Islet precursor cell (in vitro differentiated cells): Measurements from ENCODE around the gene ARMH1.
A peak's percentile ranks its signal among the peaks of the same experiment; 100 is the strongest.
"Not testable (repeated sequence)": the region's sequence is repeated elsewhere in the genome, so short reads cannot be mapped to it uniquely, and the experiment has no call there.

Source experiments
- DNase-seq: peaks from one replicate; pipeline ENCODE4 v3.0.0-alpha.2; 2018

Gene ARMH1

GRCh38 chr1:44695671-44696070 is 21.2 kb downstream of the ARMH1 start:
- no peak for DNase-seq

DNA sequence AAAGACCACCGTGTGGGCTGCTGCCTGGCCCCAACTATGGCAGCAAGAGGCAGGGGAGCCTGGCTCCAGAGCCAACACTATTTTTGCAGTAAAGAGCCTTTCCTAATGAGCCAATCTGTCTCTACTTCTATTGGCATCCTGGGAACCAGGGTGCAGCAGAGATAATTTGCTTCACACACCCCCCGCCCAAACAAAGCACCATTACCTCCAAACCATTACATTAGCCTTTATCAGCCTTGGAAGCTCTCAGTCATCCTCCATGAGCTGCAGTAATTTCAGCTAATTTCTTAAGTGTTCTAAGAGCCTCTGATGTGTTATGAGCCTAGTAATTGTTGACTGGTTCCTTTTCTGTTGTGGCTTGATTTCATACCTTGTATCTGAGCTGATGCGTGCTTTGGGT is 21.6 kb downstream of the ARMH1 start:
- DNase-seq = no peak

DNA sequence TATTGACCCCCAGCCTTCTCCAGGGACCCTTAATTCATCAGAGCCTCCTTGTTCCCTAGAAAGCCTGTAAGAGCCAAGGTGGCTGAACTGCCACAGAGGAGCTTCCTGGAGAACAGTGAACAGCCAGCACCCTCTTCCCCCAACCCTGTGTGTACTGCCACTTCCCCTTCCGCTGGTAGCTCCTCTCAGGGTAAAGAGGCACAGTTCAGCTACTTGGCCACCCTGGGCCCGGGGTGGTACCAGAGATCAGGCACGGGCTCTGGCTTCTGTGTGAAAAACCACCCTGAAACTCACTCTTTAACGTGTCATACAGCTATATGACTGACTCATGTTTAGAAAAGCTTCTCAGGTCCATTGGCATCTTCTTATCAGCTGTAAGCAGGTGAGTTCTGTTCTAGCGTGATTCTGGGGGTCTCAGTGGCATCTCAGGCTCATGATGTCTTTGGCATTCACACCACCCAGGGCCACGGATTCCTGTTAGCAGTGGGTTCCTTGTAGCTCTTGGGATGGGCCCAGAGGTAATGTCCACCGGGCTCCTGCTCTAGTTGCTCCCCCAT is 22.4 kb downstream of the ARMH1 start:
- DNase-seq = no peak

GRCh38 chr1:44698138-44698537 is 23.6 kb downstream of the ARMH1 start:
- no peak for DNase-seq

- DNase-seq = not testable (repeated sequence)
Observed at GRCh38 chr1:44699375-44699774, 24.9 kb downstream of the ARMH1 start.

DNA sequence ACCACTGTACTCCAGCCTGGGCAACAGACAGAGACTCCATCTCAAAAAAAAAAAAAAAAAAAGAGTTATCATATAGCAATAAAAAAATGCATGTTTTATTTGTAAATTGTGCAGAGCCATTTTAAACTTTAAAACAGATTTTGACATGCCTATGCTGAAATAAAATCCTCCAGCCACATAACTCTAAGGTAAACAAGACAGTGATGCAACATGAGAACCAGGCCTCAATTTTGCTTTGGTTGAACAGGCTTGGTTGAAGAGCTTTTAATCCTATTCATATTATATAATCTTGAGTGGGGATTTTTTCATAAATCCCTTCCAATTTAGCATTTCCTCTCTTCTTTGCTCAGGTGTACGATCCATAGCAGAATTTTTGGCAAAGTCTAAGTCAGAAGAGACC is 26.1 kb downstream of the ARMH1 start:
- DNase-seq = no peak

- DNase-seq = no peak
Observed at GRCh38 chr1:44701141-44701573, 26.6 kb downstream of the ARMH1 start.

DNA sequence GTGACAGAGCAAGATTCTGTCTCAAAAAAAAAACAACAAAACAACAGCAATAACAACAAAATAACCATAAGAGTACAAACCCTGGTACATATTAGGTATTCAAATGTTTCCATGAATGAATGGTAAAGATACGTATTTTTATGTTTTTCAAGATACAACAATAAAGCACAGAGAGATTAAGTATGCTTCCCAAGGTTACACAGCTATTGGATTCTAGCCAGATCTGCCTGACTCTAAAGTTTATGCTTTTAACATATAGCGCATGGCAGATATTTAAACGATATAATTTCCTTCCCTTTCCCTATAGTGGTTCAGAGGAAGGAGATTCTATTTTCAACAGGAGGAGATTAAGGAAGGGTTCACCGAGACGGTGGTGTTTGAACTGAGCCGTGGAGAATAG is 31.0 kb downstream of the ARMH1 start:
- DNase-seq = no peak

DNA sequence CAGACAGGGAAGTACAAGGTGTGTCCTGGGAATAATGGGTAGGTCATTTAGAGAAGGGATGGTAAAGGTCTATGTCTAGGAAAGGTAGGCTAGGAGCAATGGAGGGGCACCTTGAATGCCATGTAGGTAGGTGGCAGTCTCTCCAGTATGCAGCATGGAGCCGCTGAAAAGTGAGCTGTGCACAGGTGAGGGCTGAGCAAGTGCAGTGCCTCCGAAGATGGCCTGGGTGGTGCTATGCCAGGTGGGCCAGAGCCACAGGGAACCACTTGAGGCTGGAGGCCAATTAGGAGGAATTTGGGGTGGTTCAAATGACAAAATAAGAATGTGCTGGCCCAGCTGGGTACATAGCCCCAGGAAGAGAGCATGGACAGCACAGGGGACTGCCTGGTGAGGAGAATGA is 31.4 kb downstream of the ARMH1 start:
- DNase-seq = no peak

DNA sequence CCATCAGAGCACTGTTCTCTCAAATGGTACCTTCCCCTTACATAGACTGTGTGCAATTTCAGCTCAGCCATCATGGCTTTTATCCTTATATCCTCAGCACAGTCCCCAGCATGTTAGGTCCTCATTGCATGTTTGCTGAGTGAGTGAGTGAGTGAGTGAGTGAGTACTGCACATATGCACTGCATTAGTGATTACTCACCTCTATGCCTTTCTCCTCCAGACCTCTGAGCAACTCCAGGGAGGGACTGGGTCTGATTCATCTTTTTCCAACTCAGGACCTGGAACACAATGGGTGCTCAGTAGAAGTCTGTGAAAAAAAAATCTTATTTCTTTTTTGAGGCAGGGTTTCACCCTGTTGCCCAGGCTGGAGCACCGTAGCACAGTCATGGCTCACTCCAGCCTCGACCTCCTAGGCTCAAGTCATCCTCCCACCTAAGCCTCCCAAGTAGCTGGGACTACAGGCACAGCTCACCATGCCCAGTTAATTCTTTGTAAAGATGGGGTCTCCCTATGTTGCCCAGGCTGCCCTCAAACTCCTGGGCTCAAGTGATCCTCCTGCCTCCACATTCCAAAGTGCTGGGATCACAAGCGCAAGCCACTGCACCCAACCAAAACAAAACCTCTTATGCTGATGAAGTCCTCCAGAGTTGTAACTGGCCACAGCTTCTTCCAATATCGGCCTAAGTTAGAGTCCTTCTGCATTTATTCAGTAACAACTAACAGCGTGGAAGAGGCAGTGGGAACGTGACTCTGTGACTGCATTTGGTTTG is 32.8 kb downstream of the ARMH1 start:
- DNase-seq = peak; percentile 83

DNA sequence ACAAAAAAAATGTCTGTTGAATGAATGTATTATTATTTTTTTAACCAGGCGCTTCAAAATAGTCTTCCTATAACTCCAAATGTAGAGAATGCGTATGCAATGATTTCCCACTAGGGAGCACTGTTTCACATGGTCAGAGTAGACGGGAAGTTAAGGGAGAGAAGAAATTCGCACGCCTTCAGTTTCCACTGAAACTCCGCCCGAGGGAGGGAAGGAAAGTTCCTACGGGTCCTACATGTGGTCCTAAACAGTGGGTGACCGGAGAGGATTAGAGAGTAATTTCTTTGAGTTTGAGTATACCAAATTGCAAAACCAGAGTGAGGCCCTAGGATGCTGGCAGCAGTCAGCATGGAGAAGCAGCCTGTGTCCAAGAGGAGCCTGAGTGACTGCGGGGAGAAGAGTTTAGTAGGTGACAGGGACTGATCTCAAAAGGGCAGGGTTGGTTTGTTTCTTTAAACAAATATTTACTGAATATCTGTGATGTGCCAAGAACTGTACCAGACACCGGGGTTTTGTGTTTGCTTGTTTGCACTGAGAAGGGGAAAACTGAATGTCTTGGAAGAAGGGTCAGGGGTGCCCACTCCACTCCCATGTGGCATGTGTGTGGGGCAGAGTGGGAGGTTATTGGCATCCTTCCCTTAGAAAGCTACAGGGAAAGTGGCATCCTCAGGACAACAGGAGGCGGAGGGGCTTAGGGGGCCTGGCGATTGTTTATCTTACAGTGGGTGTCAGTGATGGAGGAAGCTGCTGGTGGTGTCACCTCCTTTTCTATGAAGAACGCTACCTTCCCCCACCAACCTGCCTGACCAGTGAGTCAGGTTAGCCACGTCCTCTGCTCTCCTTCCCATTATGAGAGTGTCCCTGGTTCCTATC is 33.7 kb downstream of the ARMH1 start:
- DNase-seq = no peak

DNA sequence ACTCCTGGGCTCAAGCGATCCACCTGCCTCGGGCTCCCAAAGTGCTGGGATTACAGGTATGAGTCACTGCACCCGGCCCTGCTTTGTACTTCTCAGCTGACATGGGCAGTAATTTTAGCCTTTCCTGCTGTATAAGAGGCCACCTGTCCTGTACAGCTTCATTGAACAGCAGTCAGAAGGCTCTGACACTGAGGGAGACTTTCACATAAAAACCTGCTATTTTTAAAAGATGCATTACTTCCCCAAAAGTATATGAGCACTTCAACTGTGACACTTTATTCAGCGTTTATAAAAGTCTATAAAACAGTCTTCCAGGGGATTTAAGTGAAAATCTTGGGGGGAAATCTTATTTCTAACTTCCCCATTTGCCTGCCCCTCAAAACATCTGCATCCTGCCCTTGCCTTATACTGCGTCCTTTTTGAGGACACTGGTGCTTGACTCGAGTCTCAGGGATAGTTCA is 38.8 kb downstream of the ARMH1 start:
- peak; percentile 80 for DNase-seq

DNA sequence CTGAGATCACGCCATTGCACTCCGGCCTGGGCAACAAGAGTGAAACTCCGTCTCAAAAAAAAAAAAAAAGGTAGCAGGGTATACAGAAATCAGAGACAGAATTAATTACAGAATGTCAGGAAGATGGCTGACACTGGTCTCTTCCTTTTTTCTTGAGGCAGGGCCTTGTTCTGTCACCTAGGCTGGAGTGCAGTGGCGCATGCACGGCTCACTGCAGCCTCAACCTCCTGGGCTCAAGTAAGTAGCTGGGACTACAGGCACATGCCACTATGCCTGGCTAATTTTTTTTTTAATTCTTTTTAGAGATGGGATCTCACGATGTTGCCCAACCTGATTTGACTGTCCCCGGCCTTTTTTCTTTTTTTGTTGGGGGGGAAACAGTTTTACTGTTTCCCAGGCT is 40.0 kb downstream of the ARMH1 start:
- DNase-seq = no peak

- peak; percentile 87 for DNase-seq
Observed at GRCh38 chr1:44714944-44715571, 40.5 kb downstream of the ARMH1 start.

- DNase-seq = no peak
Observed at GRCh38 chr1:44717156-44717555, 42.6 kb downstream of the ARMH1 start.

DNA sequence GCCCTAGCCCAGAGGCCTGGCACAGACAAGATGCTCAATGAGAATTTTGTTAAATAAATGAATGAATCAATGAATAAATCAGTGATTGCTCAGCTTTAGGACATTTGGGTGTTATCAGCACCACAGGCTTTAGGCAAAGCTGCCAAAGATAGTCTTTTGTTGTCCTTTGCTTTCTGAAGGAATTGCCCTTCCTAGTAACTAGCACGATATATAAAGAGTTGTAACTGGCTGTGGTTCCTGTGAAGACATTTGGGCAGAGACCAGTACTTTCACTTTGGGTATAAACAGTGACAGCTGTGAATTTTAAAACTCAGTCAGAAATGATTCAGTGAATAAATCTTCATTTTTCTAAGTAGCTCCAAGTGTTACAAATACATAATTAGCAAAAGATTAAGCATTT is 43.1 kb downstream of the ARMH1 start:
- DNase-seq = no peak

- no peak for DNase-seq
Observed at GRCh38 chr1:44718091-44718490, 43.6 kb downstream of the ARMH1 start.

DNA sequence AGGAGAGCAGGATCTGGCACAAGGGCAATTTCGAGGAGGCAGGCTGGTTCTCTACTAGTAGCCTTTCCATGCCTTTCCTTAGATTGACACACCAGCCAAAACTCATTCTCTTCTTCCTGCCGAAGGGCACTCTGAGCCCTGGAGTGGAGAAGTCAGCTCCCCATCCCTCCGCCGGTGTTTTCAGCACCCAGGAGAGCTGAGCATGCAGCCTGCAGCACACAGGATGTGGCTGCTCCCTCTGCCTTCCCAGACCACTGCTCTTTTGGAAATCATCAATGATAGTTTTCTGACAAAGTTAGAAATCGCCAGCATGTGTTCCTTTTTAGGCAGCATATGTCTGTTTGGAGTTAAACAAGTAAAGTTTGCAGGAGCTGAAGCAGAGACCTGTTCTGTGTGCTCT is 44.8 kb downstream of the ARMH1 start:
- no peak for DNase-seq

GRCh38 chr1:44720281-44720680 is 45.8 kb downstream of the ARMH1 start:
- no peak for DNase-seq

- DNase-seq = peak; percentile 93
Observed at GRCh38 chr1:44721485-44722361, 47.2 kb downstream of the ARMH1 start.

DNA sequence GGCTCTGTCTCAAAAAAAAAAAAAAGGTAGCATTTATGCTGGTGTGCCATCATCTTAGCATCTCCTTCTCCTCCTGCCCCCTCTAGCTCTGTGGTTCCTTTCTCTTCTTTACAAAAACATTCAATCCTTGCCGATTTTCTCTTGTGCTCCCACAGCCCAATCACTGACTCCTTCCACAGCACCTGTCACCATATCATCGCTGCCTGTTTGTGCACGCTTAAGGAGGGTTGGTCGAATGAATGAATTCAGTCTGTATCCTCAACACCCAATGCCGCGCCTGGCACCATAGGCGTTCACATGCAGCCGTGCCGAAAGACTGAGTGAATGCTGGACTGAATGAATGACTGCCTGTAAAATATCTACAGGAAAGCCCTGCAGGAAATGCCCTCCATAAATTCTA is 48.5 kb downstream of the ARMH1 start:
- no peak for DNase-seq
